Thoracic aorta (tissue), 2 donors: ENCODE data around the gene CDC42SE2. TPM values are rescaled to one million over a fixed set of nuclear protein-coding genes. Genes with fewer than 3 reads are reported as not detected.

Source experiments
- ATAC-seq: fragments of 150-250 bp; one replicate; pipeline ENCODE4 v1.8.0; 2017; ENCODE audit warnings: low read depth; ENCODE audit not compliant: insufficient number of reproducible peaks, low FRiP score
- DNase-seq: peaks from one replicate; pipeline ENCODE4 v3.0.0-alpha.2; 2020; ENCODE audit warnings: low spot score
- H3K27ac ChIP-seq, 2 donors: fragments of 200-600 bp; sonication (generic); 1 replicate in 1 of 2; 2 replicates in 1 of 2; pipeline ENCODE4 v1.5.1; 2016; ENCODE audit warnings: mild to moderate bottlenecking in 2 of 2, moderate library complexity in 2 of 2
- H3K27me3 ChIP-seq: fragments of 200-600 bp; sonication (generic); replicated peaks from 2 replicates; pipeline ENCODE4 v1.6.0; 2016; ENCODE audit warnings: mild to moderate bottlenecking; ENCODE audit not compliant: insufficient read depth
- H3K36me3 ChIP-seq: fragments of 200-600 bp; sonication (generic); one replicate; pipeline ENCODE4 v1.5.1; 2016
- H3K4me1 ChIP-seq, 2 donors: fragments of 200-600 bp; sonication (generic); 1 replicate in 1 of 2; 2 replicates in 1 of 2; pipeline versions ENCODE4 v1.5.1 to v1.6.0; 2016; ENCODE audit warnings: low read depth in 2 of 2, mild to moderate bottlenecking in 1 of 2; ENCODE audit not compliant: control insufficient read depth in 1 of 2
- H3K4me3 ChIP-seq: fragments of 200-600 bp; sonication (generic); 2 replicates; pipeline ENCODE4 v1.5.1; 2016; ENCODE audit warnings: mild to moderate bottlenecking
- H3K9me3 ChIP-seq: fragments of 200-600 bp; sonication (generic); 2 replicates; pipeline ENCODE4 v1.5.1; 2016
- total RNA-seq, 2 donors: library from RNA; depleted of rRNA; stranded (reverse); fragments of >200 nt; gene quantifications; one replicate each; pipeline versions ENCODE4 v1.1.0 to v1.2.3, GENCODE V29; 2016
- TF ChIP-seq, protein P1 (sequence below): fragments of 200-600 bp; sonication (generic); IDR thresholded peaks from one replicate; pipeline ENCODE4 v1.5.1; 2019; ENCODE audit warnings: antibody characterized with exemption

CDC42SE2 gene
- total RNA-seq, 2 donors from 2014 or later = 20.3 to 38.0 TPM

DNA sequence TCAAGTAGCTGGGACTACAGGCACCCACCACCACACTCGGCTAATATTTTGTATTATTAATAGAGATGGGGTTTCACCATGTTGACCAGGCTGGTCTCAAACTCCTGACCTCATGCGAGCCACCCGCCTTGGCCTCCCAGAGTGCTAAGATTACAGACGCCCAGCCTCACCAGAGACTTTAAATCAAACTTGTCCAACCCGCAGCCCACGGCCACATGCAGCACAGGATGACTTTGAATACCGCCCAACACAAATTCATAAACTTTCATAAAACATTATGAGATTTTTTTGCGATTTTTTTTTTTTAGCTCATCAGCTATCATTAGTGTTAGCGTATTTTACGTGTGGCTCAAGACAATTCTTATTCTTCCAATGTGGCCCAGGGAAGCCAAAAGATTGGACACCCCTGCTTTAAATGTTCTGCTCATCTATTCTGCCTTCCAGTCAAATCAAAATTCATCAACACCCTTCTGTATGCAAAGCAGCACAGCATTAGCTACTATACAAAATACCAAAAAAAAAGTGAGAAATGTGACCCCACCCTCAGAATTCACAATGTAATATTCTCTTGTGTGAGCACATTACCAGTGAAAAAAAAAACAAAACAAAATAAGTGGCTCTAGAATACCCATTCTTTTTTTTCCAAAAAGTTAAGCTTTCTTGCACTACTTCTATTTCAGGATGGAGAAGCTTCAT, 42.7 kb upstream of the CDC42SE2 start:
- Histone ChIP-seq H3K27me3 (no peaks in the 10 kb centered on the region), H3K4me1 (no peaks in the 10 kb centered on the region), H3K4me3 (no peak overlapping the region), H3K27ac (no peak overlapping the region), H3K9me3 (no peaks in the 10 kb centered on the region), H3K36me3 (no peaks in the 10 kb centered on the region)
- ATAC-seq = no peak
- TF ChIP-seq, protein P1, sequence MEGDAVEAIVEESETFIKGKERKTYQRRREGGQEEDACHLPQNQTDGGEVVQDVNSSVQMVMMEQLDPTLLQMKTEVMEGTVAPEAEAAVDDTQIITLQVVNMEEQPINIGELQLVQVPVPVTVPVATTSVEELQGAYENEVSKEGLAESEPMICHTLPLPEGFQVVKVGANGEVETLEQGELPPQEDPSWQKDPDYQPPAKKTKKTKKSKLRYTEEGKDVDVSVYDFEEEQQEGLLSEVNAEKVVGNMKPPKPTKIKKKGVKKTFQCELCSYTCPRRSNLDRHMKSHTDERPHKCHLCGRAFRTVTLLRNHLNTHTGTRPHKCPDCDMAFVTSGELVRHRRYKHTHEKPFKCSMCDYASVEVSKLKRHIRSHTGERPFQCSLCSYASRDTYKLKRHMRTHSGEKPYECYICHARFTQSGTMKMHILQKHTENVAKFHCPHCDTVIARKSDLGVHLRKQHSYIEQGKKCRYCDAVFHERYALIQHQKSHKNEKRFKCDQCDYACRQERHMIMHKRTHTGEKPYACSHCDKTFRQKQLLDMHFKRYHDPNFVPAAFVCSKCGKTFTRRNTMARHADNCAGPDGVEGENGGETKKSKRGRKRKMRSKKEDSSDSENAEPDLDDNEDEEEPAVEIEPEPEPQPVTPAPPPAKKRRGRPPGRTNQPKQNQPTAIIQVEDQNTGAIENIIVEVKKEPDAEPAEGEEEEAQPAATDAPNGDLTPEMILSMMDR = no peak
- DNase-seq = no peak

DNA sequence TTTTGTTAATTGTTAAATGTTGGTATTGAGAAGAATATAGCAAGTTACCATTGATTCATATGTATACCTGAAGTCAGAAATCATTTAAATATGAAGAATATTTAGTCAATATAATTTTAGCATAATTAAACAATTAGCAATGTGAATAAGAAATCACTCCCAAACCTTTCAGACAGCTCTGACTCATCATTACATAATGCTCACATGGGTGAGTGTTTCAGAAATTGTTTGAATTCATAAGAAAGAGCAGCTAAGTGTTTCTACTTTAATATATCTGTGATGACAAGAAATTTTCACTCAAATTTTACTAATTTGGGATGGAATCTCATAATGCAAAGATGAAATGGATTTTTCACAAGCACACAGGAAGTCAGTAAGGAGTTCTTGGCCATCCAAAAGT, 42.0 kb upstream of the CDC42SE2 start:
- Histone ChIP-seq H3K4me1 (no peaks in the 10 kb centered on the region), H3K4me3 (no peak overlapping the region), H3K27ac (no peak overlapping the region), H3K36me3 (no peaks in the 10 kb centered on the region), H3K9me3 (no peaks in the 10 kb centered on the region), H3K27me3 (no peaks in the 10 kb centered on the region)
- TF ChIP-seq, protein P1 = no peak
- DNase-seq (no peak), ATAC-seq (no peak)

DNA sequence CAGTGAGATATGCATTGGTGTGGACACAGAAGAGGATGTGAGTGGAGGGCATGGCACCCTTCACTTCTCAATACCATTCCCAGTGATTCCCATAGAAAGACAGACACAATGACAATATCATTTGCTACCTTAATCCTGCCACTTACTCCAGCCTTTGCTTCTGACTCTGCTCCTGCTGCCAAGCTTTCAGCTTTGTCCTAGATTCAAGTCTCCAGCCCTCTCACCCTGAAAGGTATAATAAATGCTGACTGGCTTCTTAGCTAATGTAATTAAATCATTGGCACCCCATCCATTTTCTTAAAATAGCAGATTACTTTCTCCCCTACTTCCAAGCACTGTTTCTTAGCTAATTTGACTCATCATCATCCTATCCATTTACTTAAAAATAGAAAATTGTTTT, 41.1 kb upstream of the CDC42SE2 start:
- no peak overlapping the region for H3K27ac ChIP-seq
- no peaks in the 10 kb centered on the region for H3K9me3 ChIP-seq
- DNase-seq = no peak
- H3K4me1 ChIP-seq = no peaks in the 10 kb centered on the region
- TF ChIP-seq, protein P1 = no peak
- ATAC-seq = no peak
- H3K36me3 ChIP-seq = no peaks in the 10 kb centered on the region
- H3K4me3 ChIP-seq = no peak overlapping the region
- H3K27me3 ChIP-seq = no peaks in the 10 kb centered on the region

DNA sequence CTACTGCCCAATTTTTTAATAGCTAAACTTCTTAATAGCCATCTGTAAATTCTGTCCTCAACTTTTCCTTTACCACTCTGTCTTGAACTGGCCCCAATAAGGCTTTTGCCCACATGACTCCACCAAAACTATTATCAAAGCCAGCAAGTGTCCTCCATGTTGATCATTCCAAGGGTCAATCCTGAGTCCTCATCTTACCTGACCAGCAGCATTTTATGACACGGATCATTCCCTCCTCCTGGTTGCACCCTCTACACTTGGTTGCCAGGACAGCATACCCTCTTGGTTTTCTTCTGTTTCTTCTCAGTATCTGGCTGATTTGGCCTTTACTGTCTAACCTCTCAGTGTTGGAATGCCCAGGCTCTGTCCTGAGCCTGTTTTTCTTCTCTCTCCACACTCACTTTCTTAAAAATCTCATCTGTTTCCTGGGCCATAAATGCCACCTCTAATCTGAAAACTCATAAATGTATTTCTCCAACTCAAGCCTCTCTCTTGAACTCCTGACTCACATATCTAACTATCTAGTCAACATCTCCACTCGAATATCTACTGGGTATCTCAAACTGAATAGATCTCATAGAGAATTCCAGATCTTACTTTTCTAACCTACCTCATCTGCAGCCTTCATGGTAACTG, 40.0 kb upstream of the CDC42SE2 start:
- Histone ChIP-seq H3K9me3 (no peaks in the 10 kb centered on the region), H3K4me1 (no peaks in the 10 kb centered on the region), H3K27me3 (no peaks in the 10 kb centered on the region), H3K27ac (no peak overlapping the region), H3K4me3 (no peak overlapping the region), H3K36me3 (no peaks in the 10 kb centered on the region)
- TF ChIP-seq, protein P1 = no peak
- ATAC-seq (no peak), DNase-seq (no peak)

DNA sequence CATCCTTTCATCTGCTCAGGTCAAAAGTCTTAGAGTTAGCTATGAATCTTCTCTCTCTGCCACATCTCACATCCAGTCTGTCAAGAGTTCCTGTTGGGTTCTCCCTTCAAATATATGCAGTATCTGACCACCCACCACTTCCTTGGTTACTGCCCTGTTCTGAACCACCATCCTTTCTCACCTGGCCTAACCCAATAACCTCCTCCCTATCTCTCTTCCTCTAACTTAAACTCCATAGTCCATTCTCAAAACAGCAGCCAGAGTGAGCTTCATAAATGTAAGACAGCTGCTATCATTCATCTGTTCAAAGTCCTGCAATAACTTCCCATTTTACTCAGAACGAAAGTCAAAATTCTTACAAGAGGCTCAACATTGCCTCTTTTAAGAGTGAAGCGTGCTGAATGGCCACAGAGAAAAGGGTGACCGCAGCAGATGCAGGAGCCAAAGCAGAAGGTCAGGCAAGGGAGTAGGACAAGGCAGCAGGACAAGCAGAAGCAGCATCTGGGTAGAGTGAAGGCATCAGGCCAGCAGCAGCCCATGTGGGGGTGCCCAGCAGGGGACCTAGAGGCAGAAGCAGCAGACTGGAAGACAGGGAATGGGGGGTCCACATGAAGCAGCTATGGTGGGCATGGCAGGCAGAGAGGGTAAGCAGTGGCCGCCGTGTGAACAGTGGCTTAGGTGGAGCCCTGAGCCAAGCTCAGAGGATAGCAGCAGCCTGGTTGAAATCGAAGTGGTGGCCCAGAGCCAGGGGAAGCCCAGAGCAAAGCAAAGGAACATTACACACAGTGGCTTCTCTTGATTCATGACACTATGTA, 39.3 kb upstream of the CDC42SE2 start:
- H3K27ac ChIP-seq = no peak overlapping the region
- H3K9me3 ChIP-seq = no peaks in the 10 kb centered on the region
- no peak for ATAC-seq
- H3K4me1 ChIP-seq = no peaks in the 10 kb centered on the region
- H3K4me3 ChIP-seq = no peak overlapping the region
- TF ChIP-seq, protein P1 = no peak
- DNase-seq = no peak
- H3K36me3 ChIP-seq = no peaks in the 10 kb centered on the region
- no peaks in the 10 kb centered on the region for H3K27me3 ChIP-seq
